SK-N-SH treated with all-trans-retinoic acid at 6 μM for 48 hours (cell line): ENCODE results near the gene ARFRP1.

Experiments used
- ATAC-seq: fragments of 200-7000 bp; cut with Tn5 transposase; 3 replicates; pipeline ENCODE4 v1.9.1; 2020; ENCODE audit warnings: mild to moderate bottlenecking, moderate library complexity
- ARNTL ChIP-seq: fragments of 450-650 bp; formaldehyde crosslinking; IDR thresholded peaks from 2 replicates; pipeline ENCODE4 v1.5.0; 2020; ENCODE audit warnings: low read depth, mild to moderate bottlenecking, moderate library complexity, borderline replicate concordance
- BACH2 ChIP-seq: fragments of 250-450 bp; sonication (Bioruptor Pico); IDR thresholded peaks from 2 replicates; pipeline ENCODE4 v1.9.0; 2021; ENCODE audit warnings: mild to moderate bottlenecking, borderline replicate concordance
- CREB5 ChIP-seq: fragments of 250-450 bp; sonication (Bioruptor Pico); IDR thresholded peaks from 2 replicates; pipeline ENCODE4 v1.5.1; 2020; ENCODE audit warnings: low read depth, mild to moderate bottlenecking, moderate library complexity
- CSDC2 ChIP-seq: fragments of 250-450 bp; sonication (Bioruptor Pico); IDR thresholded peaks from 2 replicates; pipeline ENCODE4 v1.5.0; 2020; ENCODE audit warnings: mild to moderate bottlenecking, moderate library complexity
- CSRNP3 ChIP-seq: fragments of 250-450 bp; sonication (Bioruptor Pico); IDR thresholded peaks from 2 replicates; pipeline ENCODE4 v1.5.1; 2021; ENCODE audit warnings: mild to moderate bottlenecking, moderate library complexity
- ESRRG ChIP-seq: fragments of 250-450 bp; sonication (Bioruptor Pico); IDR thresholded peaks from 2 replicates; pipeline ENCODE4 v1.6.1; 2021; ENCODE audit warnings: mild to moderate bottlenecking
- GLIS3 ChIP-seq: fragments of 250-450 bp; sonication (Bioruptor Pico); IDR thresholded peaks from 2 replicates; pipeline ENCODE4 v1.5.0; 2020; ENCODE audit warnings: mild to moderate bottlenecking, moderate library complexity
- ISL1 ChIP-seq: fragments of 250-450 bp; sonication (Bioruptor Pico); IDR thresholded peaks from 2 replicates; pipeline ENCODE4 v2.1.2; 2022; ENCODE audit warnings: mild to moderate bottlenecking, moderate library complexity
- OSR1 ChIP-seq: fragments of 250-450 bp; sonication (Bioruptor Pico); IDR thresholded peaks from 2 replicates; pipeline ENCODE4 v1.8.0; 2022; ENCODE audit warnings: moderate library complexity, mild to moderate bottlenecking, inconsistent platforms
- PATZ1 ChIP-seq: fragments of 250-450 bp; sonication (Bioruptor Pico); IDR thresholded peaks from 2 replicates; pipeline ENCODE4 v1.8.0; 2020; ENCODE audit warnings: mild to moderate bottlenecking, moderate library complexity, borderline replicate concordance
- POU6F1 ChIP-seq: fragments of 250-450 bp; sonication (Bioruptor Pico); IDR thresholded peaks from 2 replicates; pipeline ENCODE4 v1.8.0; 2021; ENCODE audit warnings: low read depth, mild to moderate bottlenecking, moderate library complexity, borderline replicate concordance
- SNAI2 ChIP-seq: fragments of 250-450 bp; sonication (Bioruptor Pico); IDR thresholded peaks from 2 replicates; pipeline ENCODE4 v1.5.0; 2020; ENCODE audit warnings: mild to moderate bottlenecking, moderate library complexity
- TCF4 ChIP-seq: fragments of 250-450 bp; sonication (Bioruptor Pico); IDR thresholded peaks from 2 replicates; pipeline ENCODE4 v1.8.0; 2021; ENCODE audit warnings: mild to moderate bottlenecking, moderate library complexity, borderline replicate concordance
- TOX ChIP-seq: fragments of 250-450 bp; sonication (Bioruptor Pico); IDR thresholded peaks from 2 replicates; pipeline ENCODE4 v1.8.0; 2021; ENCODE audit warnings: mild to moderate bottlenecking, moderate library complexity, borderline replicate concordance
- TSHZ2 ChIP-seq: fragments of 250-450 bp; sonication (Bioruptor Pico); IDR thresholded peaks from 2 replicates; pipeline ENCODE4 v1.5.0; 2020; ENCODE audit warnings: mild to moderate bottlenecking, moderate library complexity
- ZC3H10 ChIP-seq: fragments of 250-450 bp; sonication (Bioruptor Pico); IDR thresholded peaks from 2 replicates; pipeline ENCODE4 v1.5.1; 2021; ENCODE audit warnings: mild to moderate bottlenecking, moderate library complexity
- ZFP3 ChIP-seq: fragments of 250-450 bp; sonication (Bioruptor Pico); IDR thresholded peaks from 2 replicates; pipeline ENCODE4 v1.5.0; 2020; ENCODE audit warnings: mild to moderate bottlenecking, moderate library complexity
- ZFP30 ChIP-seq: fragments of 450-650 bp; formaldehyde crosslinking; IDR thresholded peaks from 2 replicates; pipeline ENCODE4 v1.5.0; 2022; ENCODE audit warnings: mild to moderate bottlenecking, moderate library complexity
- ZNF565 ChIP-seq: fragments of 450-650 bp; formaldehyde crosslinking; conservative IDR thresholded peaks from 2 replicates; pipeline ENCODE4 v1.5.0; 2020; ENCODE audit warnings: low read depth, mild to moderate bottlenecking, moderate library complexity
- ZNF70 ChIP-seq: fragments of 450-650 bp; formaldehyde crosslinking; IDR thresholded peaks from 2 replicates; pipeline ENCODE4 v1.5.0; 2020; ENCODE audit warnings: mild to moderate bottlenecking, moderate library complexity
- ZNF8 ChIP-seq: fragments of 450-650 bp; formaldehyde crosslinking; IDR thresholded peaks from 2 replicates; pipeline ENCODE4 v1.5.0; 2020; ENCODE audit warnings: mild to moderate bottlenecking, moderate library complexity

The ARFRP1 gene

GRCh38 chr20:63680857-63681608 is 26.7 kb downstream of the ARFRP1 start:
- TF ChIP-seq ZC3H10 (CRISPR knock-in tag) (no peak), OSR1 (no peak), ZNF70 (CRISPR knock-in tag) (no peak), ZNF8 (no peak), ZNF565 (CRISPR knock-in tag) (no peak), CREB5 (CRISPR knock-in tag) (no peak), CSDC2 (CRISPR knock-in tag) (no peak), TOX (CRISPR knock-in tag) (no peak), ZFP30 (CRISPR knock-in tag) (no peak), ESRRG (CRISPR knock-in tag) (no peak), ISL1 (CRISPR knock-in tag) (no peak), GLIS3 (no peak), TSHZ2 (CRISPR knock-in tag) (no peak), BACH2 (CRISPR knock-in tag) (no peak), ARNTL (CRISPR knock-in tag) (no peak)
- ATAC-seq = no peak

GRCh38 chr20:63680427-63680826 is 27.3 kb downstream of the ARFRP1 start:
- TF ChIP-seq OSR1 (no peak), ZNF70 (CRISPR knock-in tag) (no peak), POU6F1 (no peak)

GRCh38 chr20:63679799-63680305 is 27.9 kb downstream of the ARFRP1 start:
- TF ChIP-seq SNAI2 (CRISPR knock-in tag) (no peak), ZNF8 (no peak), ESRRG (CRISPR knock-in tag) (no peak), ZNF70 (CRISPR knock-in tag) (no peak), TOX (CRISPR knock-in tag) (no peak), GLIS3 (no peak), ARNTL (CRISPR knock-in tag) (no peak), TCF4 (CRISPR knock-in tag) (no peak), ZFP30 (CRISPR knock-in tag) (no peak), ZC3H10 (CRISPR knock-in tag) (no peak), OSR1 (no peak), ZFP3 (CRISPR knock-in tag) (no peak)
- no peak for ATAC-seq

More at GRCh38 chr20:63680427-63680826, 27.3 kb downstream of the ARFRP1 start:
- ATAC-seq = no peak

- no peak for ATAC-seq
- TF ChIP-seq PATZ1 (CRISPR knock-in tag) (no peak), CSRNP3 (no peak), ZC3H10 (CRISPR knock-in tag) (no peak), GLIS3 (no peak), TSHZ2 (CRISPR knock-in tag) (no peak), TCF4 (CRISPR knock-in tag) (no peak), TOX (CRISPR knock-in tag) (no peak), ZFP3 (CRISPR knock-in tag) (no peak), CSDC2 (CRISPR knock-in tag) (no peak), ZNF70 (CRISPR knock-in tag) (no peak)
Measured at GRCh38 chr20:63678667-63679465, 28.9 kb downstream of the ARFRP1 start.
